HepG2 (cell line): ENCODE data around the gene DNAH8. TPM values are rescaled to one million over a fixed set of nuclear protein-coding genes. Genes with fewer than 3 reads are reported as not detected.

Experiments used
- EED ChIP-seq: sonication (generic); formaldehyde crosslinking; IDR thresholded peaks from 2 replicates; pipeline ENCODE4 v1.5.0; 2020; ENCODE audit warnings: mild to moderate bottlenecking, missing genetic modification reagents
- JUN ChIP-seq: sonication (generic); formaldehyde crosslinking; IDR thresholded peaks from 2 replicates; pipeline ENCODE4 v1.4.0; 2020; ENCODE audit warnings: mild to moderate bottlenecking, missing genetic modification reagents
- KDM1A ChIP-seq: IDR thresholded peaks from 2 replicates; pipeline ENCODE4 v1.6.1; 2016; ENCODE audit warnings: missing compliant biosample characterization
- RELA ChIP-seq: sonication (generic); formaldehyde crosslinking; IDR thresholded peaks from 2 replicates; pipeline ENCODE4 v1.4.0; 2020; ENCODE audit warnings: missing genetic modification reagents
- RXRB ChIP-seq: IDR thresholded peaks from 2 replicates; pipeline ENCODE4 v1.6.1; 2016; ENCODE audit warnings: borderline replicate concordance, missing genetic modification reagents, missing compliant biosample characterization
- SUZ12 ChIP-seq: fragments of 150-350 bp; IDR thresholded peaks from 2 replicates; pipeline ENCODE4 v1.6.1; 2014; ENCODE audit warnings: low read depth, low read length
- TMF1 ChIP-seq: sonication (generic); formaldehyde crosslinking; IDR thresholded peaks from 2 replicates; pipeline ENCODE4 v1.8.1; 2022; ENCODE audit warnings: low read depth, missing genetic modification reagents
- polyA plus RNA-seq, 8 experiments: library from polyadenylated mRNA; depleted of rRNA in 3 of 8; stranded (reverse) in 7 of 8; unstranded in 1 of 8; fragments of >200 nt; fragmentation: Illumina TruSeq in 4 of 8; extraction: Trizol in 4 of 8; gene quantifications; 2 replicates each; pipeline versions ENCODE4 v1.2.1 to v1.2.3, GENCODE V29; 2011 to 2016; ENCODE audit warnings: low read depth in 4 of 8, missing spikeins in 1 of 8, mixed read lengths in 1 of 8; ENCODE audit not compliant: insufficient read depth in 1 of 8
- total RNA-seq, 5 experiments: library from RNA; depleted of rRNA; stranded (reverse); fragments of >200 nt; fragmentation: Illumina TruSeq; extraction: Trizol; gene quantifications; 2 replicates each; pipeline ENCODE4 v1.2.3, GENCODE V29; 2016; ENCODE audit warnings: low read depth in 1 of 5
- TF ChIP-seq, protein P1 (sequence below): sonication (generic); formaldehyde crosslinking; IDR thresholded peaks from 2 replicates; pipeline ENCODE4 v1.4.0; 2020; ENCODE audit warnings: missing genetic modification reagents, mild to moderate bottlenecking, borderline replicate concordance
- TF ChIP-seq, protein P2 (sequence below): sonication (generic); formaldehyde crosslinking; IDR thresholded peaks from 2 replicates; pipeline ENCODE4 v1.4.0; 2020; ENCODE audit warnings: mild to moderate bottlenecking, missing genetic modification reagents
- TF ChIP-seq, protein P3 (sequence below): IDR thresholded peaks from 2 replicates; pipeline ENCODE4 v1.4.0; 2020; ENCODE audit warnings: mild to moderate bottlenecking, missing genetic modification reagents
- TF ChIP-seq, protein P4 (sequence below): sonication (generic); formaldehyde crosslinking; IDR thresholded peaks from 2 replicates; pipeline ENCODE4 v1.4.0; 2020; ENCODE audit warnings: mild to moderate bottlenecking, missing genetic modification reagents
- TF ChIP-seq, protein P5 (sequence below): sonication (generic); formaldehyde crosslinking; IDR thresholded peaks from 2 replicates; pipeline ENCODE4 v1.4.0; 2020; ENCODE audit warnings: mild to moderate bottlenecking, missing genetic modification reagents

Gene DNAH8
- total and polyA plus RNA-seq, 2 of the 13 experiments (the other 11 are each of a cell fraction or from before 2014, with no cell fraction given) = not detected

DNA sequence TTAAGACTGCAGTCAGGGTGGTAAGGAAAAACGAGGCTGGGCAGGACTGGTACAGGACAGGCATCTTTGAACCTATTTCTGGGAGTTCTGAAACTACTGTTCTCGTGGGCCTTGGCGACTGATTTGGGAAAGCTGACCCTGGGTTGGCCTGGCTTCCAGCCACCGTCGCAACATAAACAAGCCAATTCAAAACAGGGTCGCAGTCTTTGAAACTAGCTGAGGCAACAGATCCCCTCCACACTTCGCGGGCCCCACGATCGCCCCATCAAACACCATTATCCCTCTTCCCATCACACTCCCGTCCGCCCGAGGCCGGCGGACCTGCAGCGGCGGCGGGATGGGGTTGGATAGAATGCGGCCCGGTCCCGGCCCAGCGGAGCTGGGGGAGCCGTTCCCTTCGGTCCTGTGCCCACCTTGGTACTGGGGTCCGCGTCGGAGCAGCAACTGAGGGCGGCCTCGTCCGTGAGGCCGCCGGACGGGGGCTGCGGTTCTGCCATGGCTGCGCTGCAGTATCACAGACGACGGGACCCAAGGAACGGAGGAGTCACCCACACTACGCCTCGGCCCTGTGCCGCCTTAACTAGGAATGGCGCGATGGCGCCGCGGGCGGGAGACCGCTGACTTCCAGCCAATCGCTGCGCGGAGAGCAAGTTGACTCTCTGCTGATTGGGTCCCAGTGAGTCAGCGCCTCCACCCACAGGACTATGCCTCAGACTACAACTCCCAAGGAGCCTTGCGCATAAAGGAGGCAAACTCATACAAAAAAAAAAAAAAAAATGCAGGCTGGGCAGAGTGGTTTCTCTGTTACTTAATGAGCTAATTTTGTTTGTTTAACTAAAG lies 12.3 kb upstream of the DNAH8 start, which contains the start of gene GLO1 (continued):
- TF ChIP-seq, protein P1, sequence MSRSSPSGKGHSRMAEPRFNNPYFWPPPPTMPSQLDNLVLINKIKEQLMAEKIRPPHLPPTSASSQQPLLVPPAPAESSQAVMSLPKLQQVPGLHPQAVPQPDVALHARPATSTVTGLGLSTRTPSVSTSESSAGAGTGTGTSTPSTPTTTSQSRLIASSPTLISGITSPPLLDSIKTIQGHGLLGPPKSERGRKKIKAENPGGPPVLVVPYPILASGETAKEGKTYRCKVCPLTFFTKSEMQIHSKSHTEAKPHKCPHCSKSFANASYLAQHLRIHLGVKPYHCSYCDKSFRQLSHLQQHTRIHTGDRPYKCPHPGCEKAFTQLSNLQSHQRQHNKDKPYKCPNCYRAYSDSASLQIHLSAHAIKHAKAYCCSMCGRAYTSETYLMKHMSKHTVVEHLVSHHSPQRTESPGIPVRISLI (CRISPR knock-in tag) = peak; percentile 99
- TF ChIP-seq, protein P2, sequence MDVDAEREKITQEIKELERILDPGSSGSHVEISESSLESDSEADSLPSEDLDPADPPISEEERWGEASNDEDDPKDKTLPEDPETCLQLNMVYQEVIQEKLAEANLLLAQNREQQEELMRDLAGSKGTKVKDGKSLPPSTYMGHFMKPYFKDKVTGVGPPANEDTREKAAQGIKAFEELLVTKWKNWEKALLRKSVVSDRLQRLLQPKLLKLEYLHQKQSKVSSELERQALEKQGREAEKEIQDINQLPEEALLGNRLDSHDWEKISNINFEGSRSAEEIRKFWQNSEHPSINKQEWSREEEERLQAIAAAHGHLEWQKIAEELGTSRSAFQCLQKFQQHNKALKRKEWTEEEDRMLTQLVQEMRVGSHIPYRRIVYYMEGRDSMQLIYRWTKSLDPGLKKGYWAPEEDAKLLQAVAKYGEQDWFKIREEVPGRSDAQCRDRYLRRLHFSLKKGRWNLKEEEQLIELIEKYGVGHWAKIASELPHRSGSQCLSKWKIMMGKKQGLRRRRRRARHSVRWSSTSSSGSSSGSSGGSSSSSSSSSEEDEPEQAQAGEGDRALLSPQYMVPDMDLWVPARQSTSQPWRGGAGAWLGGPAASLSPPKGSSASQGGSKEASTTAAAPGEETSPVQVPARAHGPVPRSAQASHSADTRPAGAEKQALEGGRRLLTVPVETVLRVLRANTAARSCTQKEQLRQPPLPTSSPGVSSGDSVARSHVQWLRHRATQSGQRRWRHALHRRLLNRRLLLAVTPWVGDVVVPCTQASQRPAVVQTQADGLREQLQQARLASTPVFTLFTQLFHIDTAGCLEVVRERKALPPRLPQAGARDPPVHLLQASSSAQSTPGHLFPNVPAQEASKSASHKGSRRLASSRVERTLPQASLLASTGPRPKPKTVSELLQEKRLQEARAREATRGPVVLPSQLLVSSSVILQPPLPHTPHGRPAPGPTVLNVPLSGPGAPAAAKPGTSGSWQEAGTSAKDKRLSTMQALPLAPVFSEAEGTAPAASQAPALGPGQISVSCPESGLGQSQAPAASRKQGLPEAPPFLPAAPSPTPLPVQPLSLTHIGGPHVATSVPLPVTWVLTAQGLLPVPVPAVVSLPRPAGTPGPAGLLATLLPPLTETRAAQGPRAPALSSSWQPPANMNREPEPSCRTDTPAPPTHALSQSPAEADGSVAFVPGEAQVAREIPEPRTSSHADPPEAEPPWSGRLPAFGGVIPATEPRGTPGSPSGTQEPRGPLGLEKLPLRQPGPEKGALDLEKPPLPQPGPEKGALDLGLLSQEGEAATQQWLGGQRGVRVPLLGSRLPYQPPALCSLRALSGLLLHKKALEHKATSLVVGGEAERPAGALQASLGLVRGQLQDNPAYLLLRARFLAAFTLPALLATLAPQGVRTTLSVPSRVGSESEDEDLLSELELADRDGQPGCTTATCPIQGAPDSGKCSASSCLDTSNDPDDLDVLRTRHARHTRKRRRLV (CRISPR knock-in tag) = peak; percentile 93
- TF ChIP-seq EED (no peak; the same call in 1 of the 2 replicates), RELA (no peak), TMF1 (peak; percentile 48; the same call in 1 of the 2 replicates), KDM1A (CRISPR knock-in tag) (no peak), RXRB (CRISPR knock-in tag) (peak; percentile 58; the same call in 1 of the 2 replicates), SUZ12 (peak; percentile 70), JUN (CRISPR knock-in tag) (0 out of 2 replicates have a peak, but pooled peaks have one; percentile 35)
- TF ChIP-seq, protein P3, sequence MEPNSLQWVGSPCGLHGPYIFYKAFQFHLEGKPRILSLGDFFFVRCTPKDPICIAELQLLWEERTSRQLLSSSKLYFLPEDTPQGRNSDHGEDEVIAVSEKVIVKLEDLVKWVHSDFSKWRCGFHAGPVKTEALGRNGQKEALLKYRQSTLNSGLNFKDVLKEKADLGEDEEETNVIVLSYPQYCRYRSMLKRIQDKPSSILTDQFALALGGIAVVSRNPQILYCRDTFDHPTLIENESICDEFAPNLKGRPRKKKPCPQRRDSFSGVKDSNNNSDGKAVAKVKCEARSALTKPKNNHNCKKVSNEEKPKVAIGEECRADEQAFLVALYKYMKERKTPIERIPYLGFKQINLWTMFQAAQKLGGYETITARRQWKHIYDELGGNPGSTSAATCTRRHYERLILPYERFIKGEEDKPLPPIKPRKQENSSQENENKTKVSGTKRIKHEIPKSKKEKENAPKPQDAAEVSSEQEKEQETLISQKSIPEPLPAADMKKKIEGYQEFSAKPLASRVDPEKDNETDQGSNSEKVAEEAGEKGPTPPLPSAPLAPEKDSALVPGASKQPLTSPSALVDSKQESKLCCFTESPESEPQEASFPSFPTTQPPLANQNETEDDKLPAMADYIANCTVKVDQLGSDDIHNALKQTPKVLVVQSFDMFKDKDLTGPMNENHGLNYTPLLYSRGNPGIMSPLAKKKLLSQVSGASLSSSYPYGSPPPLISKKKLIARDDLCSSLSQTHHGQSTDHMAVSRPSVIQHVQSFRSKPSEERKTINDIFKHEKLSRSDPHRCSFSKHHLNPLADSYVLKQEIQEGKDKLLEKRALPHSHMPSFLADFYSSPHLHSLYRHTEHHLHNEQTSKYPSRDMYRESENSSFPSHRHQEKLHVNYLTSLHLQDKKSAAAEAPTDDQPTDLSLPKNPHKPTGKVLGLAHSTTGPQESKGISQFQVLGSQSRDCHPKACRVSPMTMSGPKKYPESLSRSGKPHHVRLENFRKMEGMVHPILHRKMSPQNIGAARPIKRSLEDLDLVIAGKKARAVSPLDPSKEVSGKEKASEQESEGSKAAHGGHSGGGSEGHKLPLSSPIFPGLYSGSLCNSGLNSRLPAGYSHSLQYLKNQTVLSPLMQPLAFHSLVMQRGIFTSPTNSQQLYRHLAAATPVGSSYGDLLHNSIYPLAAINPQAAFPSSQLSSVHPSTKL (CRISPR knock-in tag) = peak; percentile 46; the same call in 1 of the 2 replicates
- TF ChIP-seq, protein P4, sequence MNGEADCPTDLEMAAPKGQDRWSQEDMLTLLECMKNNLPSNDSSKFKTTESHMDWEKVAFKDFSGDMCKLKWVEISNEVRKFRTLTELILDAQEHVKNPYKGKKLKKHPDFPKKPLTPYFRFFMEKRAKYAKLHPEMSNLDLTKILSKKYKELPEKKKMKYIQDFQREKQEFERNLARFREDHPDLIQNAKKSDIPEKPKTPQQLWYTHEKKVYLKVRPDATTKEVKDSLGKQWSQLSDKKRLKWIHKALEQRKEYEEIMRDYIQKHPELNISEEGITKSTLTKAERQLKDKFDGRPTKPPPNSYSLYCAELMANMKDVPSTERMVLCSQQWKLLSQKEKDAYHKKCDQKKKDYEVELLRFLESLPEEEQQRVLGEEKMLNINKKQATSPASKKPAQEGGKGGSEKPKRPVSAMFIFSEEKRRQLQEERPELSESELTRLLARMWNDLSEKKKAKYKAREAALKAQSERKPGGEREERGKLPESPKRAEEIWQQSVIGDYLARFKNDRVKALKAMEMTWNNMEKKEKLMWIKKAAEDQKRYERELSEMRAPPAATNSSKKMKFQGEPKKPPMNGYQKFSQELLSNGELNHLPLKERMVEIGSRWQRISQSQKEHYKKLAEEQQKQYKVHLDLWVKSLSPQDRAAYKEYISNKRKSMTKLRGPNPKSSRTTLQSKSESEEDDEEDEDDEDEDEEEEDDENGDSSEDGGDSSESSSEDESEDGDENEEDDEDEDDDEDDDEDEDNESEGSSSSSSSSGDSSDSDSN = peak; percentile 96
- TF ChIP-seq, protein P5, sequence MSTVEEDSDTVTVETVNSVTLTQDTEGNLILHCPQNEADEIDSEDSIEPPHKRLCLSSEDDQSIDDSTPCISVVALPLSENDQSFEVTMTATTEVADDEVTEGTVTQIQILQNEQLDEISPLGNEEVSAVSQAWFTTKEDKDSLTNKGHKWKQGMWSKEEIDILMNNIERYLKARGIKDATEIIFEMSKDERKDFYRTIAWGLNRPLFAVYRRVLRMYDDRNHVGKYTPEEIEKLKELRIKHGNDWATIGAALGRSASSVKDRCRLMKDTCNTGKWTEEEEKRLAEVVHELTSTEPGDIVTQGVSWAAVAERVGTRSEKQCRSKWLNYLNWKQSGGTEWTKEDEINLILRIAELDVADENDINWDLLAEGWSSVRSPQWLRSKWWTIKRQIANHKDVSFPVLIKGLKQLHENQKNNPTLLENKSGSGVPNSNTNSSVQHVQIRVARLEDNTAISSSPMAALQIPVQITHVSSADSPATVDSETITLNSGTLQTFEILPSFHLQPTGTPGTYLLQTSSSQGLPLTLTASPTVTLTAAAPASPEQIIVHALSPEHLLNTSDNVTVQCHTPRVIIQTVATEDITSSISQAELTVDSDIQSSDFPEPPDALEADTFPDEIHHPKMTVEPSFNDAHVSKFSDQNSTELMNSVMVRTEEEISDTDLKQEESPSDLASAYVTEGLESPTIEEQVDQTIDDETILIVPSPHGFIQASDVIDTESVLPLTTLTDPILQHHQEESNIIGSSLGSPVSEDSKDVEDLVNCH (CRISPR knock-in tag) = no peak
